H9 (cell line): Measurements from ENCODE around the gene TNRC18. TPM values are rescaled to one million over a fixed set of nuclear protein-coding genes. Genes with fewer than 3 reads are reported as not detected.

Experiments
- DNase-seq: peaks from one replicate; pipeline ENCODE4 v3.0.0-alpha.2; 2017
- H2AFZ ChIP-seq: one replicate; pipeline ENCODE4 v1.6.1; 2013; ENCODE audit warnings: mild to moderate bottlenecking, low read length, control low read depth, moderate library complexity
- H2AK5ac ChIP-seq: 2 replicates; pipeline ENCODE4 v1.6.1; 2013; ENCODE audit warnings: low read length, control low read depth, mixed read lengths; ENCODE audit not compliant: insufficient read length
- H2BK120ac ChIP-seq: one replicate; pipeline ENCODE4 v1.6.1; 2013; ENCODE audit warnings: low read depth, mild to moderate bottlenecking, low read length, control low read depth, inconsistent platforms; ENCODE audit not compliant: poor library complexity, severe bottlenecking
- H2BK12ac ChIP-seq: 2 replicates; pipeline ENCODE4 v1.6.1; 2013; ENCODE audit warnings: low read length, control low read depth, mixed read lengths, low read depth; ENCODE audit not compliant: insufficient read length
- H2BK15ac ChIP-seq: 2 replicates; pipeline ENCODE4 v1.6.1; 2013; ENCODE audit warnings: low read depth, low read length, control low read depth
- H2BK20ac ChIP-seq: one replicate; pipeline ENCODE4 v1.6.1; 2013; ENCODE audit warnings: low read depth, mild to moderate bottlenecking, low read length, control low read depth, inconsistent platforms; ENCODE audit not compliant: poor library complexity, severe bottlenecking
- H2BK5ac ChIP-seq: 2 replicates; pipeline ENCODE4 v1.6.1; 2013; ENCODE audit warnings: low read length, control low read depth, mixed read lengths; ENCODE audit not compliant: insufficient read length
- H3K14ac ChIP-seq: 2 replicates; pipeline ENCODE4 v1.6.1; 2013; ENCODE audit warnings: low read length, control low read depth; ENCODE audit not compliant: insufficient read depth
- H3K18ac ChIP-seq: 2 replicates; pipeline ENCODE4 v1.6.1; 2013; ENCODE audit warnings: low read depth, mild to moderate bottlenecking, mixed read lengths, low read length, control low read depth; ENCODE audit not compliant: insufficient read length
- H3K23ac ChIP-seq: 2 replicates; pipeline ENCODE4 v1.6.1; 2013; ENCODE audit warnings: low read length, control low read depth, mixed read lengths, low read depth; ENCODE audit not compliant: insufficient read length
- H3K23me2 ChIP-seq: 2 replicates; pipeline ENCODE4 v1.6.1; 2013; ENCODE audit warnings: low read depth, mild to moderate bottlenecking, mixed read lengths, low read length, control low read depth; ENCODE audit not compliant: insufficient read length, poor library complexity, severe bottlenecking
- H3K27ac ChIP-seq: 2 replicates; pipeline ENCODE4 v1.5.1; 2013; ENCODE audit warnings: low read length, control low read depth, mixed read lengths, low read depth; ENCODE audit not compliant: insufficient read length
- H3K27me3 ChIP-seq: 2 replicates; pipeline ENCODE4 v1.6.1; 2013; ENCODE audit warnings: low read length, control low read depth, inconsistent platforms; ENCODE audit not compliant: insufficient read depth
- H3K4ac ChIP-seq: 2 replicates; pipeline ENCODE4 v1.6.1; 2013; ENCODE audit warnings: low read depth, mild to moderate bottlenecking, control low read depth, inconsistent platforms, low read length, moderate library complexity
- H3K4me1 ChIP-seq: 2 replicates; pipeline ENCODE4 v1.6.1; 2013; ENCODE audit warnings: low read length, control low read depth, inconsistent platforms; ENCODE audit not compliant: insufficient read depth
- H3K4me2 ChIP-seq: 2 replicates; pipeline ENCODE4 v1.6.1; 2013; ENCODE audit warnings: low read length, control low read depth, mixed read lengths; ENCODE audit not compliant: insufficient read length, insufficient read depth
- H3K56ac ChIP-seq: 2 replicates; pipeline ENCODE4 v1.6.1; 2013; ENCODE audit warnings: low read depth, mild to moderate bottlenecking, mixed read lengths, low read length, control low read depth; ENCODE audit not compliant: insufficient read length
- H3K79me1 ChIP-seq: 2 replicates; pipeline ENCODE4 v1.6.1; 2013; ENCODE audit warnings: low read depth, mild to moderate bottlenecking, moderate library complexity, low read length, control low read depth, inconsistent platforms; ENCODE audit not compliant: insufficient read depth, poor library complexity, severe bottlenecking
- H3K79me2 ChIP-seq: 2 replicates; pipeline ENCODE4 v1.6.1; 2013; ENCODE audit warnings: low read length, control low read depth, inconsistent platforms; ENCODE audit not compliant: insufficient read depth
- H3K9ac ChIP-seq: 2 replicates; pipeline ENCODE4 v1.6.1; 2013; ENCODE audit warnings: low read length, control low read depth, mixed read lengths; ENCODE audit not compliant: insufficient read length; ENCODE audit errors: extremely low read depth
- H3K9me3 ChIP-seq: one replicate; pipeline ENCODE4 v1.6.1; 2013; ENCODE audit warnings: low read depth, low read length, inconsistent platforms; ENCODE audit not compliant: control insufficient read depth
- H3T11ph ChIP-seq: one replicate; pipeline ENCODE4 v1.6.1; 2013; ENCODE audit warnings: mild to moderate bottlenecking, low read length, control low read depth, inconsistent platforms
- H4K20me1 ChIP-seq: one replicate; pipeline ENCODE4 v1.6.1; 2013; ENCODE audit not compliant: control insufficient read depth, insufficient read length, insufficient read depth
- H4K5ac ChIP-seq: 2 replicates; pipeline ENCODE4 v1.6.1; 2013; ENCODE audit warnings: low read depth, mild to moderate bottlenecking, mixed read lengths, low read length, control low read depth; ENCODE audit not compliant: insufficient read length
- H4K8ac ChIP-seq: replicated peaks from 2 replicates; pipeline ENCODE4 v1.6.1; 2013; ENCODE audit warnings: low read length, control low read depth, mixed read lengths, low read depth; ENCODE audit not compliant: insufficient read length
- H4K91ac ChIP-seq: 2 replicates; pipeline ENCODE4 v1.6.1; 2013; ENCODE audit warnings: low read depth, mild to moderate bottlenecking, moderate library complexity, mixed read lengths, low read length, control low read depth; ENCODE audit not compliant: insufficient read length
- H3K27ac Mint-ChIP-seq, 3 experiments: 2 replicates in 2 of 3; 3 replicates in 1 of 3; pipeline ENCODE4 v1.8.0; 2020 to 2021; ENCODE audit warnings: mixed read lengths in 3 of 3, mild to moderate bottlenecking in 1 of 3, moderate library complexity in 1 of 3
- H3K27me3 Mint-ChIP-seq: 2 replicates; pipeline ENCODE4 v1.8.0; 2021; ENCODE audit warnings: low read depth, mild to moderate bottlenecking, moderate library complexity, mixed read lengths
- H3K36me3 Mint-ChIP-seq, 3 experiments: 2 replicates in 2 of 3; 3 replicates in 1 of 3; pipeline ENCODE4 v1.8.0; 2020 to 2021; ENCODE audit warnings: low read depth in 3 of 3, mixed read lengths in 3 of 3; ENCODE audit not compliant: insufficient read depth in 1 of 3
- H3K4me1 Mint-ChIP-seq, 2 experiments: 2 replicates each; pipeline ENCODE4 v1.8.0; 2020; ENCODE audit warnings: mixed read lengths in 2 of 2
- H3K4me3 Mint-ChIP-seq, 2 experiments: 2 replicates in 1 of 2; 3 replicates in 1 of 2; pipeline ENCODE4 v1.8.0; 2020 to 2021; ENCODE audit warnings: mild to moderate bottlenecking in 2 of 2, mixed read lengths in 2 of 2, moderate library complexity in 1 of 2
- H3K9me3 Mint-ChIP-seq, 2 experiments: 2 replicates in 1 of 2; 3 replicates in 1 of 2; pipeline ENCODE4 v1.8.0; 2020; ENCODE audit warnings: mild to moderate bottlenecking in 2 of 2, mixed read lengths in 2 of 2, moderate library complexity in 1 of 2
- WGBS: extraction: QIAGEN DNeasy Blood & Tissue Kit; methylation state at CpG from one replicate; pipeline ENCODE4 v1.1.7; 2013; ENCODE audit warnings: missing lambda C conversion rate, low lambda C conversion rate, mixed read lengths; ENCODE audit not compliant: insufficient read length; ENCODE audit errors: extremely low coverage; 5-methylcytosine and 5-hydroxymethylcytosine counted together
- total RNA-seq: library from RNA; stranded (reverse); gene quantifications from 2 replicates; pipeline ENCODE4 v1.2.1, GENCODE V29; 2021
- TF ChIP-seq, protein P1 (sequence below): fragments of 200-600 bp; sonication (generic); conservative IDR thresholded peaks from 3 replicates; pipeline ENCODE4 v1.8.0; 2021; ENCODE audit warnings: antibody characterized with exemption, mild to moderate bottlenecking

TNRC18 gene
- total RNA-seq, 1 experiment from 2014 or later: 21.2 TPM

DNA sequence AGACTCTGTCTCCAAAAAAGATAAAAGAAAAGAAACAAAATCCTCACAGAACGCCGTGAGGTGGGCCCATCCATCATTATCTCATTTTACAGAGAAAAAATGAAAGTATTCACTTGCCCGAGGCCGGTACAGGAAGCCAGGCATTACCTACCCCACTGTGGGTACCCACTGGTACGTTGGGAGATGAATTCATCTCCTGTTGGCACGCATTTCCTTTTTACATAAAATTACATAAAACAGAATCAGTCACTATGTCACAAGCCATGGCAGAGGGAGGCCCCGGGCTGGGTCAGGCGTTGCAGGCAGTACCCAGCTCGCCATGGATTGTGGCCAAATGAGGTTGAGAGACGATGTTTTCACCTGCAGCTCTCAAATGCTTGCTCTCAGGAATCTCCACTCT, 38.6 kb upstream of the TNRC18 start:
- H4K20me1 ChIP-seq: no peaks in the 10 kb centered on the region
- no peak overlapping the region for H2BK120ac ChIP-seq
- H2BK5ac ChIP-seq: no peak overlapping the region
- no peak overlapping the region for H4K91ac ChIP-seq
- H3K27me3 Mint-ChIP-seq: peaks cover 1% of the 10 kb centered on the region; the same call in 1 of the 2 replicates
- no peaks in the 10 kb centered on the region for H3K4me1 ChIP-seq
- no peak overlapping the region for H3T11ph ChIP-seq
- H3K9me3 ChIP-seq: no peaks in the 10 kb centered on the region
- no peak overlapping the region for H3K9ac ChIP-seq
- H4K8ac ChIP-seq: no peak overlapping the region
- 0 out of 4 replicates have a peak, but pooled peaks cover 0 to 3% of the 10 kb centered on the region in 2 experiments for H3K4me1 Mint-ChIP-seq
- H3K36me3 Mint-ChIP-seq: no peaks in the 10 kb centered on the region
- H4K5ac ChIP-seq: no peak overlapping the region
- H3K18ac ChIP-seq: no peak overlapping the region
- no peak overlapping the region for H2BK12ac ChIP-seq
- no peak overlapping the region for H3K23ac ChIP-seq
- no peak overlapping the region for H2AK5ac ChIP-seq
- DNase-seq: no peak
- H3K23me2 ChIP-seq: no peaks in the 10 kb centered on the region
- H3K56ac ChIP-seq: no peak overlapping the region
- H2BK15ac ChIP-seq: no peak overlapping the region
- H3K4ac ChIP-seq: no peak overlapping the region
- H3K4me3 Mint-ChIP-seq: no peak overlapping the region
- WGBS: no CpG with 5 or more reads among the region's 10 CpGs
- H3K4me2 ChIP-seq: no peak overlapping the region
- no peaks in the 10 kb centered on the region for H3K79me1 ChIP-seq
- no peaks in the 10 kb centered on the region for H3K9me3 Mint-ChIP-seq
- no peak overlapping the region for H3K27ac Mint-ChIP-seq
- no peak overlapping the region for H2BK20ac ChIP-seq
- no peak overlapping the region for H3K27ac ChIP-seq
- no peaks in the 10 kb centered on the region for H3K79me2 ChIP-seq
- H3K14ac ChIP-seq: no peak overlapping the region
- H3K27me3 ChIP-seq: no peaks in the 10 kb centered on the region
- no peak overlapping the region for H2AFZ ChIP-seq
- TF ChIP-seq, protein P1, sequence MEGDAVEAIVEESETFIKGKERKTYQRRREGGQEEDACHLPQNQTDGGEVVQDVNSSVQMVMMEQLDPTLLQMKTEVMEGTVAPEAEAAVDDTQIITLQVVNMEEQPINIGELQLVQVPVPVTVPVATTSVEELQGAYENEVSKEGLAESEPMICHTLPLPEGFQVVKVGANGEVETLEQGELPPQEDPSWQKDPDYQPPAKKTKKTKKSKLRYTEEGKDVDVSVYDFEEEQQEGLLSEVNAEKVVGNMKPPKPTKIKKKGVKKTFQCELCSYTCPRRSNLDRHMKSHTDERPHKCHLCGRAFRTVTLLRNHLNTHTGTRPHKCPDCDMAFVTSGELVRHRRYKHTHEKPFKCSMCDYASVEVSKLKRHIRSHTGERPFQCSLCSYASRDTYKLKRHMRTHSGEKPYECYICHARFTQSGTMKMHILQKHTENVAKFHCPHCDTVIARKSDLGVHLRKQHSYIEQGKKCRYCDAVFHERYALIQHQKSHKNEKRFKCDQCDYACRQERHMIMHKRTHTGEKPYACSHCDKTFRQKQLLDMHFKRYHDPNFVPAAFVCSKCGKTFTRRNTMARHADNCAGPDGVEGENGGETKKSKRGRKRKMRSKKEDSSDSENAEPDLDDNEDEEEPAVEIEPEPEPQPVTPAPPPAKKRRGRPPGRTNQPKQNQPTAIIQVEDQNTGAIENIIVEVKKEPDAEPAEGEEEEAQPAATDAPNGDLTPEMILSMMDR: no peak
